OCI-LY3 (cell line): ENCODE data around the gene SGPL1.

Experiments used
- H2AFZ ChIP-seq: fragments of 200-600, 300-600 bp; shearing (Covaris generic); 2 replicates; pipeline ENCODE4 v1.6.0; 2014; ENCODE audit warnings: antibody characterized with exemption, low read depth, low read length
- H3K27ac ChIP-seq: fragments of 200-600, 300-600 bp; sonication (generic); 2 replicates; pipeline ENCODE4 v1.5.1; 2014; ENCODE audit warnings: mild to moderate bottlenecking, low read length, moderate library complexity, mixed read lengths
- H3K27me3 ChIP-seq: fragments of 200-600, 300-600 bp; sonication (generic); 2 replicates; pipeline ENCODE4 v1.6.1; 2014; ENCODE audit warnings: low read depth, low read length, mixed read lengths
- H3K36me3 ChIP-seq: fragments of 200-600, 300-600 bp; sonication (generic); replicated peaks from 2 replicates; pipeline ENCODE3; 2014; ENCODE audit warnings: low read depth, low read length, mixed read lengths
- H3K4me1 ChIP-seq: fragments of 300-600, 200-600 bp; sonication (generic); 2 replicates; pipeline ENCODE4 v1.6.1; 2014; ENCODE audit warnings: low read length, mixed read lengths
- H3K4me2 ChIP-seq: fragments of 200-600, 300-600 bp; sonication (generic); 2 replicates; pipeline ENCODE4 v1.6.1; 2014; ENCODE audit warnings: low read length, mixed read lengths
- H3K4me3 ChIP-seq: fragments of 300-600, 200-600 bp; sonication (generic); 2 replicates; pipeline ENCODE4 v1.5.1; 2014; ENCODE audit warnings: antibody characterized with exemption, mild to moderate bottlenecking, low read length, moderate library complexity
- H3K79me2 ChIP-seq: fragments of 300-600, 200-600 bp; shearing (Covaris generic); 2 replicates; pipeline ENCODE4 v1.6.1; 2014; ENCODE audit warnings: mild to moderate bottlenecking, low read length, mixed read lengths
- H3K9ac ChIP-seq: fragments of 300-600, 200-600 bp; shearing (Covaris generic); 2 replicates; pipeline ENCODE4 v1.6.0; 2014; ENCODE audit warnings: mild to moderate bottlenecking, low read length, moderate library complexity
- H3K9me3 ChIP-seq: fragments of 200-600, 300-600 bp; shearing (Covaris generic); 2 replicates; pipeline ENCODE4 v1.6.1; 2014; ENCODE audit warnings: low read length, mixed read lengths; ENCODE audit not compliant: insufficient read depth
- H4K20me1 ChIP-seq: fragments of 200-600, 300-600 bp; sonication (generic); 2 replicates; pipeline ENCODE4 v1.6.1; 2016; ENCODE audit warnings: low read length, mixed read lengths; ENCODE audit not compliant: insufficient read depth
- CTCF ChIP-seq: fragments of 200-600, 300-600 bp; sonication (generic); IDR thresholded peaks from 2 replicates; pipeline ENCODE4 v1.5.1; 2014; ENCODE audit warnings: antibody characterized with exemption, low read length, low read depth
- EZH2phosphoT487 ChIP-seq: fragments of 200-600 bp; shearing (Covaris generic); IDR thresholded peaks from 2 replicates; pipeline ENCODE4 v1.6.1; 2018; ENCODE audit warnings: antibody characterized with exemption, mixed run types, low read depth

The SGPL1 gene

GRCh38 chr10:70893227-70894006 lies 77.7 kb downstream of the SGPL1 start:
- Histone ChIP-seq H3K9ac (no peak overlapping the region), H4K20me1 (no peaks in the 10 kb centered on the region), H3K4me2 (no peak overlapping the region), H3K36me3 (no peaks in the 10 kb centered on the region), H3K4me1 (peaks cover 5% of the 10 kb centered on the region), H3K4me3 (no peak overlapping the region), H3K27me3 (no peaks in the 10 kb centered on the region), H2AFZ (no peak overlapping the region), H3K9me3 (no peaks in the 10 kb centered on the region), H3K27ac (no peak overlapping the region), H3K79me2 (no peaks in the 10 kb centered on the region)
- TF ChIP-seq EZH2phosphoT487: no peak
- TF ChIP-seq CTCF: no peak

- H4K20me1 ChIP-seq: no peaks in the 10 kb centered on the region
- no peak for TF ChIP-seq EZH2phosphoT487
- H3K36me3 ChIP-seq: no peaks in the 10 kb centered on the region
- H3K4me3 ChIP-seq: no peak overlapping the region
- H3K27ac ChIP-seq: no peak overlapping the region
- H3K4me2 ChIP-seq: no peak overlapping the region
- H3K9ac ChIP-seq: no peak overlapping the region
- no peaks in the 10 kb centered on the region for H3K4me1 ChIP-seq
- H3K79me2 ChIP-seq: no peaks in the 10 kb centered on the region
- H3K9me3 ChIP-seq: no peaks in the 10 kb centered on the region
- H2AFZ ChIP-seq: no peak overlapping the region
- H3K27me3 ChIP-seq: no peaks in the 10 kb centered on the region
Measured at GRCh38 chr10:70894416-70894815, 78.7 kb downstream of the SGPL1 start.

GRCh38 chr10:70896551-70896950 lies 80.8 kb downstream of the SGPL1 start:
- Histone ChIP-seq H3K4me3 (no peak overlapping the region), H3K4me2 (no peak overlapping the region)
- TF ChIP-seq EZH2phosphoT487: no peak

GRCh38 chr10:70898687-70899086 lies 82.9 kb downstream of the SGPL1 start:
- Histone ChIP-seq H3K4me3 (no peak overlapping the region), H3K4me1 (no peaks in the 10 kb centered on the region), H3K27ac (no peak overlapping the region), H2AFZ (no peak overlapping the region), H3K4me2 (no peak overlapping the region), H3K79me2 (no peaks in the 10 kb centered on the region), H3K9me3 (no peaks in the 10 kb centered on the region), H3K9ac (no peak overlapping the region), H3K27me3 (no peaks in the 10 kb centered on the region), H3K36me3 (no peaks in the 10 kb centered on the region), H4K20me1 (no peaks in the 10 kb centered on the region)
- TF ChIP-seq CTCF (no peak), EZH2phosphoT487 (no peak)

More at GRCh38 chr10:70896551-70896950, 80.8 kb downstream of the SGPL1 start:
- Histone ChIP-seq H3K27ac (no peak overlapping the region), H3K9ac (no peak overlapping the region), H3K27me3 (no peaks in the 10 kb centered on the region), H2AFZ (no peak overlapping the region), H3K36me3 (no peaks in the 10 kb centered on the region), H4K20me1 (no peaks in the 10 kb centered on the region), H3K79me2 (no peaks in the 10 kb centered on the region), H3K4me1 (no peaks in the 10 kb centered on the region), H3K9me3 (no peaks in the 10 kb centered on the region)

GRCh38 chr10:70899096-70899495 lies 83.3 kb downstream of the SGPL1 start:
- Histone ChIP-seq H3K4me1 (no peaks in the 10 kb centered on the region), H4K20me1 (no peaks in the 10 kb centered on the region), H3K36me3 (no peaks in the 10 kb centered on the region), H2AFZ (no peak overlapping the region), H3K4me3 (no peak overlapping the region), H3K9me3 (no peaks in the 10 kb centered on the region), H3K4me2 (no peak overlapping the region), H3K27me3 (no peaks in the 10 kb centered on the region), H3K79me2 (no peaks in the 10 kb centered on the region), H3K27ac (no peak overlapping the region), H3K9ac (no peak overlapping the region)
- TF ChIP-seq CTCF (no peak), EZH2phosphoT487 (no peak)
